ENCODE results near the gene GRAP2. TPM values are rescaled to one million over a fixed set of nuclear protein-coding genes. Genes with fewer than 3 reads are reported as not detected.

The GRAP2 gene
- total RNA-seq, 6 donors from 2014 or later: 3.2 to 22.0 (median 7.2) TPM

DNA sequence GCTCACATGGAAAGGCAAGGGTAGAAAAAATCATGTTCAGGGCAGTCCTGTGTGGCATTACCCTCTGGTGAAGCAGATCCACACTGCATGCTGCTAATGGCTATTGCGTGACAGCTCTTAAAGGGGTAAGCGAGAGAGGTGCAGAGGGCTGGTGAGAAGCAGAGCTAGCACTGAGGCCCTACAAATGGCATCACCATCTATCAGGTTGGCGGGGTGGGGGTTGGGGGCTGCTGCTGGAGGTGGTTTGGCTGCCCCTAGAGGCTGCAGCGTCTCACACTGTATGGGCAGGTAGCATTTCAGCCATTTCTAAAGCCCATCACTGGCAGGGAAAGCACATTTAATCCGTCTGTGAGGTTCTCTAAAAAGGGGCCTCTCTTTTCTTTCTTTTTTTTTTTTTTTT lies 42.5 kb downstream of the GRAP2 start:
- H3K27me3 ChIP-seq: no peaks in the 10 kb centered on the region
- H3K4me3 ChIP-seq: no peak overlapping the region
- TF ChIP-seq POLR2AphosphoS5 (IDR thresholded peaks at IDR 0.05): no peak
- TF ChIP-seq, protein P1, sequence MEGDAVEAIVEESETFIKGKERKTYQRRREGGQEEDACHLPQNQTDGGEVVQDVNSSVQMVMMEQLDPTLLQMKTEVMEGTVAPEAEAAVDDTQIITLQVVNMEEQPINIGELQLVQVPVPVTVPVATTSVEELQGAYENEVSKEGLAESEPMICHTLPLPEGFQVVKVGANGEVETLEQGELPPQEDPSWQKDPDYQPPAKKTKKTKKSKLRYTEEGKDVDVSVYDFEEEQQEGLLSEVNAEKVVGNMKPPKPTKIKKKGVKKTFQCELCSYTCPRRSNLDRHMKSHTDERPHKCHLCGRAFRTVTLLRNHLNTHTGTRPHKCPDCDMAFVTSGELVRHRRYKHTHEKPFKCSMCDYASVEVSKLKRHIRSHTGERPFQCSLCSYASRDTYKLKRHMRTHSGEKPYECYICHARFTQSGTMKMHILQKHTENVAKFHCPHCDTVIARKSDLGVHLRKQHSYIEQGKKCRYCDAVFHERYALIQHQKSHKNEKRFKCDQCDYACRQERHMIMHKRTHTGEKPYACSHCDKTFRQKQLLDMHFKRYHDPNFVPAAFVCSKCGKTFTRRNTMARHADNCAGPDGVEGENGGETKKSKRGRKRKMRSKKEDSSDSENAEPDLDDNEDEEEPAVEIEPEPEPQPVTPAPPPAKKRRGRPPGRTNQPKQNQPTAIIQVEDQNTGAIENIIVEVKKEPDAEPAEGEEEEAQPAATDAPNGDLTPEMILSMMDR (IDR thresholded peaks at IDR 0.05): no peak
- no peak for TF ChIP-seq POLR2A (IDR thresholded peaks at IDR 0.05)
- TF ChIP-seq EP300 (IDR thresholded peaks at IDR 0.05): no peak
- H3K27ac ChIP-seq: no peak overlapping the region
- no peak for DNase-seq
- H3K9me3 ChIP-seq: no peaks in the 10 kb centered on the region
- no peak for ATAC-seq (ENCODE audit: low FRiP score in 2 of 2)
- H3K4me1 ChIP-seq: peaks cover 8 to 19% (median 15%) of the 10 kb centered on the region in 4 donors
- no peaks in the 10 kb centered on the region for H3K36me3 ChIP-seq
- 75 to 90% methylated on average over 5 of the region's 5 CpGs for WGBS, 2 donors

DNA sequence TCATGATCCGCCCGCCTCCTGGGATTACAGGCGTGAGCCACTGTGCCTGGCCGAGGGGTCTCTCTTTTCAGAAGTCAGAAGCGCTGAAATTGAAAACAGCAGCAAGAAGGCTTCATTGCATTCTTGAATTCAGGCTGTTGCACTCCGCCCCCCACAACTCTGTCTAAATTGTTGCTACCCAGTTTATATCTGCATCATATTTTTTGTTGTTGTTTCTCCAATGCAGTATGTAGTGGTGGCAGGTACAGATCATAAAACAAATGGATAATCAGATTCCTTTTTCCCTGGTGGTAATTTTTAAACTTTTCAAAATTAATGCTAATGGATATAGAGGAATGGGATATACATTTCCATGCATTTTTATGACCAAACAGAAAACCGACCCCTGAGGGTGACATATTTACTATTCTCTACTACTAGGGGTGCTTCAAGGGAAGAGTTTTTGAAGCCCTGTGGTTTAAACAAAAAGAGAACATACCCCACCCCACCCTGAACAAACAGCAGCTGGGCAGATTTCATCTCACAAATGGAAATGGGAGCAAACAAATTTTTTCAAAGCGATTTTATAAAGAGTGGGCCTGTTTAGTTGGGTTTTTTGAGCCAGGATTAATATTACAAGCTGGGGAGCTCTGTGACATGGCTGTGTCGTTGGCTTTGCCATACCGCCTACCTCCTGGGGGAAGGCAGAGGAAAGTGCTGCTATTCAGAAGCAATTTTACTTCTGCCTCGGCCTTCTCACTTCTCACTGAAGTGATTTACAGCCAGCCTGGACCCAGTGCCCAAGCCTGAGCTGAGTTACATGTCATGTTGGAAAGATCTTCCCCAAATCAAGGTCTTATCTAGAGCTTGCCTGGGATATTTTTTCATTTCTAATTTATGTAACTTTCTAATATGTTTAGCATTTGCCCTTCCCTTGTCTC lies 43.3 kb downstream of the GRAP2 start:
- no peaks in the 10 kb centered on the region for H3K27me3 ChIP-seq
- H3K36me3 ChIP-seq: no peaks in the 10 kb centered on the region
- H3K4me3 ChIP-seq: no peak overlapping the region
- no peaks in the 10 kb centered on the region for H3K9me3 ChIP-seq
- H3K4me1 ChIP-seq: peaks cover 8 to 19% (median 15%) of the 10 kb centered on the region in 4 donors
- TF ChIP-seq POLR2A (IDR thresholded peaks at IDR 0.05) (no peak), POLR2AphosphoS5 (IDR thresholded peaks at IDR 0.05) (no peak), EP300 (IDR thresholded peaks at IDR 0.05) (no peak)
- TF ChIP-seq, protein P1 (IDR thresholded peaks at IDR 0.05): no peak
- WGBS, 2 donors: 82 to 87% methylated on average over 11 of the region's 11 CpGs
- DNase-seq: no peak
- no peak for ATAC-seq (ENCODE audit: low FRiP score in 2 of 2)
- no peak overlapping the region for H3K27ac ChIP-seq

DNA sequence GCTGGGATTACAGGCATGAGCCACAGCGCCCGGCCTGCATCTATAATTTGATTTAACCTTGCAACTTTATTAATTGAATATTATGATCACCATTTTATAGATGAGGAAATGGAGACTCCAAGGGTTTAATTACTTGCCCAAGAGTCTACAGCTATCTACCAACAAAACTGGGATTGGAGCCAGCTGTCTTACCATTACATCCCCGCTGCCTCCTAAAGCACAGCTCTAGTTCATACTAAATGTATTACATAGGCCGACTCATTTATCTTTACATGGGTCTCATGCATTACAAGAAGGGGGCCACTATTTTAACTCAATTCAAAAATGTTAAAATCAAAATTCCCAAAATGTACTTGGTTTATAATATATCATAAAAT lies 45.2 kb downstream of the GRAP2 start:
- H3K27me3 ChIP-seq: no peaks in the 10 kb centered on the region
- no peak overlapping the region for H3K27ac ChIP-seq
- no peaks in the 10 kb centered on the region for H3K36me3 ChIP-seq
- H3K4me1 ChIP-seq: peaks cover 8 to 19% (median 15%) of the 10 kb centered on the region in 4 donors
- no peaks in the 10 kb centered on the region for H3K9me3 ChIP-seq
- WGBS, 2 donors: 93% methylated on average over 4 of the region's 4 CpGs
- no peak overlapping the region for H3K4me3 ChIP-seq
- no peak for TF ChIP-seq EP300 (IDR thresholded peaks at IDR 0.05)
- TF ChIP-seq, protein P1 (IDR thresholded peaks at IDR 0.05): no peak
- TF ChIP-seq POLR2AphosphoS5 (IDR thresholded peaks at IDR 0.05): no peak
- TF ChIP-seq POLR2A (IDR thresholded peaks at IDR 0.05): no peak
- DNase-seq (no peak), ATAC-seq (ENCODE audit: low FRiP score in 2 of 2) (no peak)

DNA sequence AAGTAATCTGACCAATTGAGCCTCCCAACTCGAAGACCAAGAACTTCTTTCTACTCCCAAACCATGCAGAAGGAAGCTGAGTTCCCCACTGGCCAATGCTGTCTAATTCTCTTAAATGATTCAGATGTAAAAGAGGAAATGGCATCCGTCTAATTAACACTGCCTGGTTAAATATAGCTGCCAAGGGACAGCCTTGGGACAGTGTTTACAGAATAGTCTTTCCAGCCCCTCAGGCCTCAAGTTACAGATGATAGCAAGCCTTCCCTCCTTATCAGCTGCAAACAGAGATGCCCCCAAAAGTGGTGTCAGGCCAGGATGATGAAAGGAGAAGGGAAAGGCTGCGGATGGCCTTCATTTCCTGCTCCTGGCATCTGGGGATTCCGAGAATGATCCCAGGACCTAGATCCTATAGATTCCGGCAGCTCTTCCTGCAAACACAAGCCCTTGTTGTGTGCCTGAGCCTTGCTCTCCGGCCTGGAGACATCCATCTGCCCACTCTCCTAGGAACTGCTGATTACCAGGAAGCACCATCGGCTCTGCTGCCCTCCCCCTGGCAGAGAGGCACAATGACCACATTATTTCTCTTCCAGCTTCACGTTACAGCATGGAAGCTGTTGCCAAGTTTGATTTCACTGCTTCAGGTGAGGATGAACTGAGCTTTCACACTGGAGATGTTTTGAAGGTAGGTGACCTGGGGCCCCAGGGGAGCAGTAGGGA lies 45.8 kb downstream of the GRAP2 start:
- Histone ChIP-seq H3K9me3 (no peaks in the 10 kb centered on the region), H3K27ac (peak overlapping the region in 1 of 4 donors; percentile 1), H3K27me3 (no peaks in the 10 kb centered on the region), H3K4me3 (no peak overlapping the region), H3K36me3 (no peaks in the 10 kb centered on the region), H3K4me1 (peaks cover 8 to 19% (median 15%) of the 10 kb centered on the region in 4 donors)
- WGBS, 2 donors: 45 to 47% methylated on average over 8 of the region's 8 CpGs
- DNase-seq: no peak
- TF ChIP-seq POLR2AphosphoS5 (IDR thresholded peaks at IDR 0.05): no peak
- no peak for TF ChIP-seq EP300 (IDR thresholded peaks at IDR 0.05)
- TF ChIP-seq, protein P1 (IDR thresholded peaks at IDR 0.05): no peak
- no peak for TF ChIP-seq POLR2A (IDR thresholded peaks at IDR 0.05)
- no peak for ATAC-seq (ENCODE audit: low FRiP score in 2 of 2)
